ENCODE results near the gene NUPR1.

NUPR1 gene

GRCh38 chr16:28563218-28563617 lies 24.4 kb upstream of the NUPR1 start:
- H3K27ac ChIP-seq (replicated peaks) = no peak overlapping the region
- no peak for TF ChIP-seq REST (IDR thresholded peaks at IDR 0.05; ENCODE audit: insufficient replicate concordance, low read depth)
- no peak for TF ChIP-seq POLR2AphosphoS5 (IDR thresholded peaks at IDR 0.05; ENCODE audit: low read depth)
- no peak for TF ChIP-seq GABPA (IDR thresholded peaks at IDR 0.05; ENCODE audit: low read depth)
- TF ChIP-seq SPI1 (IDR thresholded peaks at IDR 0.05; ENCODE audit: borderline replicate concordance, low read depth) = no peak
- TF ChIP-seq, protein P1, sequence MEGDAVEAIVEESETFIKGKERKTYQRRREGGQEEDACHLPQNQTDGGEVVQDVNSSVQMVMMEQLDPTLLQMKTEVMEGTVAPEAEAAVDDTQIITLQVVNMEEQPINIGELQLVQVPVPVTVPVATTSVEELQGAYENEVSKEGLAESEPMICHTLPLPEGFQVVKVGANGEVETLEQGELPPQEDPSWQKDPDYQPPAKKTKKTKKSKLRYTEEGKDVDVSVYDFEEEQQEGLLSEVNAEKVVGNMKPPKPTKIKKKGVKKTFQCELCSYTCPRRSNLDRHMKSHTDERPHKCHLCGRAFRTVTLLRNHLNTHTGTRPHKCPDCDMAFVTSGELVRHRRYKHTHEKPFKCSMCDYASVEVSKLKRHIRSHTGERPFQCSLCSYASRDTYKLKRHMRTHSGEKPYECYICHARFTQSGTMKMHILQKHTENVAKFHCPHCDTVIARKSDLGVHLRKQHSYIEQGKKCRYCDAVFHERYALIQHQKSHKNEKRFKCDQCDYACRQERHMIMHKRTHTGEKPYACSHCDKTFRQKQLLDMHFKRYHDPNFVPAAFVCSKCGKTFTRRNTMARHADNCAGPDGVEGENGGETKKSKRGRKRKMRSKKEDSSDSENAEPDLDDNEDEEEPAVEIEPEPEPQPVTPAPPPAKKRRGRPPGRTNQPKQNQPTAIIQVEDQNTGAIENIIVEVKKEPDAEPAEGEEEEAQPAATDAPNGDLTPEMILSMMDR (IDR thresholded peaks at IDR 0.05; ENCODE audit: insufficient read depth, low read length) = no peak
- no peak for DNase-seq (ENCODE audit: low read depth in 1 of 2, low spot score in 1 of 2)
- H3K4me3 ChIP-seq (replicated peaks; ENCODE audit: insufficient read depth, low read length) = no peak overlapping the region
- no peaks in the 10 kb centered on the region for H3K27me3 ChIP-seq (ENCODE audit: insufficient read depth, poor library complexity, severe bottlenecking)

- DNase-seq (ENCODE audit: low read depth in 1 of 2, low spot score in 1 of 2) = no peak
- H3K27me3 ChIP-seq (ENCODE audit: insufficient read depth, poor library complexity, severe bottlenecking) = no peaks in the 10 kb centered on the region
- no peak overlapping the region for H3K27ac ChIP-seq (replicated peaks)
- no peak overlapping the region for H3K4me3 ChIP-seq (replicated peaks; ENCODE audit: insufficient read depth, low read length)
- TF ChIP-seq SPI1 (IDR thresholded peaks at IDR 0.05; ENCODE audit: borderline replicate concordance, low read depth) (no peak), REST (IDR thresholded peaks at IDR 0.05; ENCODE audit: insufficient replicate concordance, low read depth) (no peak), GABPA (IDR thresholded peaks at IDR 0.05; ENCODE audit: low read depth) (no peak), POLR2AphosphoS5 (IDR thresholded peaks at IDR 0.05; ENCODE audit: low read depth) (no peak)
- TF ChIP-seq, protein P1 (IDR thresholded peaks at IDR 0.05; ENCODE audit: insufficient read depth, low read length) = no peak
Measured at GRCh38 chr16:28562199-28562598, 23.4 kb upstream of the NUPR1 start.

DNA sequence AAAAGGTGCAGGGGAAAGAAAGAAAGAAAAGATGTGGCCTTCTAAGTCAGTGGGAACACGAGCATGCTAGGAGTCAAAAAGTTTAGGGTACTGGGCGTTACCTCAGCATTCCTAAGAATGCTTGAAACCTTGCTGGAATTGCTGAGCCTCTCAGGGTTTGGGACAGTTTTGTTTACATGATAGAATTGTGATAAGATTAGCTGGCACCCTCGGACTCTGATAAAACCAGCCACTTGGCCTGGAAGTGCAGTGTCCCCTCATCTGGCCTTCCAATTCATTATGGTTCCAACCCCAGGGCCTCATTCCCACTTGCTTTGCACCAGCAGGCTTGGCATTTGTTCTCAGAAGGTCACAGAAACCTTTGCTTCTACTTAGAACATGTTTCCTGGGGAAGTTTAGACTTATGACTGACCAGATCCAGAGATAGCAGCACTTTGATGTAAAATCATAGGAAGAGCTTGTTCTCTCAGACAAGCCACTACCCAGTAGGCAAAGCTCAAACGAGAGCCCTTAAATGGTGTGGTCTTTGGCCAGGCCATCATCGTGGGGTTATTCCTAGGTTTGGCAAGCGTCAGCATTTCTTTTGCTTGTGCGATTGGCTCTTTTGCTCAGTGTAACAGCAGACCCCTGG lies 22.9 kb upstream of the NUPR1 start:
- DNase-seq (ENCODE audit: low read depth in 1 of 2, low spot score in 1 of 2) = no peak
- H3K27me3 ChIP-seq (ENCODE audit: insufficient read depth, poor library complexity, severe bottlenecking) = no peaks in the 10 kb centered on the region
- H3K27ac ChIP-seq (replicated peaks) = no peak overlapping the region
- no peak overlapping the region for H3K4me3 ChIP-seq (replicated peaks; ENCODE audit: insufficient read depth, low read length)
- no peak for TF ChIP-seq GABPA (IDR thresholded peaks at IDR 0.05; ENCODE audit: low read depth)
- no peak for TF ChIP-seq REST (IDR thresholded peaks at IDR 0.05; ENCODE audit: insufficient replicate concordance, low read depth)
- TF ChIP-seq, protein P1 (IDR thresholded peaks at IDR 0.05; ENCODE audit: insufficient read depth, low read length) = no peak
- TF ChIP-seq SPI1 (IDR thresholded peaks at IDR 0.05; ENCODE audit: borderline replicate concordance, low read depth) = no peak
- no peak for TF ChIP-seq POLR2AphosphoS5 (IDR thresholded peaks at IDR 0.05; ENCODE audit: low read depth)

Data from HL-60 (cell line).